Prostate gland (tissue), 2 donors: Measurements from ENCODE around the gene SNX9. TPM values are rescaled to one million over a fixed set of nuclear protein-coding genes. Genes with fewer than 3 reads are reported as not detected.
A peak's percentile ranks its signal among the peaks of the same experiment; 100 is the strongest.

Experiments
- DNase-seq: peaks from one replicate; pipeline ENCODE4 v3.0.0-alpha.2; 2019; ENCODE audit warnings: low spot score
- H3K27ac ChIP-seq, 2 donors: fragments of 200-600 bp; sonication (generic); 2 replicates each; pipeline ENCODE4 v1.5.1; 2017 to 2019
- H3K27me3 ChIP-seq: fragments of 200-600 bp; sonication (generic); replicated peaks from 2 replicates; pipeline ENCODE4 v1.5.1; 2019; ENCODE audit not compliant: insufficient read depth
- H3K36me3 ChIP-seq, 2 donors: fragments of 200-600 bp; sonication (generic); 1 replicate in 1 of 2; 2 replicates in 1 of 2; pipeline versions ENCODE4 v1.5.1 to v1.8.1; 2017 to 2019
- H3K4me1 ChIP-seq: fragments of 200-600 bp; sonication (generic); replicated peaks from 2 replicates; pipeline ENCODE4 v1.5.1; 2019
- H3K4me3 ChIP-seq, 2 donors: fragments of 200-600 bp; sonication (generic); 2 replicates each; pipeline ENCODE4 v1.5.1; 2017 to 2019
- H3K9me3 ChIP-seq: fragments of 200-600 bp; sonication (generic); 2 replicates; pipeline ENCODE4 v1.5.1; 2017
- CTCF ChIP-seq, 4 experiments: fragments of 200-600 bp in 2 of 4; fragments of 450-650 bp in 2 of 4; sonication (generic) in 2 of 4; IDR thresholded peaks; 1 replicate in 3 of 4; 2 replicates in 1 of 4; pipeline ENCODE4 v1.5.1; 2016 to 2019; ENCODE audit warnings: antibody characterized with exemption in 4 of 4, mild to moderate bottlenecking in 2 of 4, moderate library complexity in 2 of 4
- POLR2A ChIP-seq: fragments of 450-650 bp; IDR thresholded peaks from one replicate; pipeline ENCODE4 v1.6.1; 2016; ENCODE audit warnings: antibody characterized with exemption, mild to moderate bottlenecking
- POLR2AphosphoS5 ChIP-seq: sonication (generic); formaldehyde crosslinking; IDR thresholded peaks from one replicate; pipeline ENCODE4 v1.6.1; 2017; ENCODE audit warnings: antibody characterized with exemption
- WGBS: methylation state at CpG from one replicate; pipeline ENCODE4 v1.1.5; 2018; 5-methylcytosine and 5-hydroxymethylcytosine counted together
- intact Hi-C: fragments of 100-400 bp; cut with DNase I; formaldehyde crosslinking; loops from one replicate; pipeline ENCODE4 v1.14.2; 2022
- total RNA-seq, 2 donors: library from RNA; depleted of rRNA; stranded (reverse); fragments of >200 nt; gene quantifications; one replicate each; pipeline ENCODE4 v1.1.0, GENCODE V29; 2016

SNX9 gene
- total RNA-seq, 2 donors from 2014 or later = 39.2 to 40.6 TPM

- under 1% methylated on average over 35 of the region's 86 CpGs for WGBS
- TF ChIP-seq POLR2A (peak; percentile 86), CTCF (IDR thresholded peaks at IDR 0.05) (peak; percentile 65 to 86 (median 70)), POLR2AphosphoS5 (no peak)
- no peaks in the 10 kb centered on the region for H3K9me3 ChIP-seq
- no peaks in the 10 kb centered on the region for H3K4me1 ChIP-seq
- H3K27ac ChIP-seq = peak within 1 kb of the TSS; percentile 87 to 89
- H3K4me3 ChIP-seq = peak within 1 kb of the TSS; percentile 88 to 98
- H3K36me3 ChIP-seq = no peaks in the 10 kb centered on the region
- DNase-seq = peak; percentile 83
- no peaks in the 10 kb centered on the region for H3K27me3 ChIP-seq
- intact Hi-C loops = loop anchor here (2.0 to 5.0 kb wide), 2 partner anchors 61 to 91 kb away; no protein-coding TSS in a partner anchor
These were observed 158.5 kb downstream of the SNX9 start, which contains the start of gene SYNJ2 for GRCh38 chr6:157981395-157982101. SYNJ2 (plus strand) TSS chr6:157981863; CDS start chr6:157981962, 99 bp downstream.

- H3K36me3 ChIP-seq = no peaks in the 10 kb centered on the region
- H3K4me1 ChIP-seq = no peaks in the 10 kb centered on the region
- H3K27ac ChIP-seq = peak overlapping the region; percentile 87 to 89
- H3K27me3 ChIP-seq = no peaks in the 10 kb centered on the region
- TF ChIP-seq POLR2A = no peak
- no peak for TF ChIP-seq CTCF (IDR thresholded peaks at IDR 0.05)
- TF ChIP-seq POLR2AphosphoS5 = no peak
- DNase-seq = peak; percentile 53
- no peaks in the 10 kb centered on the region for H3K9me3 ChIP-seq
- peak overlapping the region; percentile 88 to 98 for H3K4me3 ChIP-seq
- intact Hi-C loops = loop anchor here (2.0 to 5.0 kb wide), 2 partner anchors 61 to 90 kb away; no protein-coding TSS in a partner anchor
- 4% methylated on average over 28 of the region's 36 CpGs for WGBS
These were observed 159.1 kb downstream of the SNX9 start for GRCh38 chr6:157982102-157982562.

GRCh38 chr6:157982563-157983405 lies 159.7 kb downstream of the SNX9 start:
- Histone ChIP-seq H3K27ac (peak overlapping the region; percentile 87 to 89), H3K27me3 (no peaks in the 10 kb centered on the region), H3K36me3 (no peaks in the 10 kb centered on the region), H3K9me3 (no peaks in the 10 kb centered on the region), H3K4me1 (no peaks in the 10 kb centered on the region), H3K4me3 (peak overlapping the region; percentile 88 to 98)
- no peak for DNase-seq
- TF ChIP-seq POLR2AphosphoS5 (no peak), CTCF (IDR thresholded peaks at IDR 0.05) (peak in 1 of 4 experiments; percentile 10), POLR2A (no peak)
- WGBS = 66% methylated on average over 17 of the region's 17 CpGs
- intact Hi-C loops = loop anchor here (2.0 to 5.0 kb wide), 2 partner anchors 60 to 90 kb away; no protein-coding TSS in a partner anchor

DNA sequence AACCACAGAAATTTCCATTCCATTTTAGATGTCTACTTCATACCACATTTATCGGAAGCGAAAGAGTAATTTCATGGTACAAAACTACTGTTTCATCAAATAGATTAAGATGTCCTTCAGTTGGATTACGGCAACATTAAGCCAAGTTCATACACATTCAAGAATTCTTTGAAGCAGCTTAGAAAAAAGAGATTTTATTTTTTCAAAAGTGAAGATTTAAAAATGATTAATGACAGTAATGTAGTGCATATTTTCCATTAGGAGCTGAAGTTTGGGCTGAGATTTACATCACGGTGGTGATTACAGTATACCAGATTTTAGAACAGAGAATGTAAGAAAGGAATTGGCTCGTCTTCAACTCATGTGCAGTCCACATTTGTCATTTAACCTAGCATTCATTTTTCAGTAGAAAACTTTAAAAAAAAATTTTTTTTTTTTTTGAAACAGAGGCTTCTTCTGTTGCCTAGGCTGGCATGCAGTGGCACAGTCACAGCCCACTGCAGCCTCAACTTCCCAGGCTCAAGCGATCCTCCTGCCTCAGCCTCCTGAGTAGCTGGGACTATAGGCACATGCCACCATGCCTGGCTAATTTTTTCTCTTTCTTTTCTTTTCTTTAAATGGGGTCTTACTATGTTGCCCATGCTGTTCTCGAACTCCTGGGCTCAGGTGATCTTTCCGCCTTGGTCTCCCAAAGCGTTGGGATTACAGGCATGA lies 160.5 kb downstream of the SNX9 start:
- 88% methylated on average over 9 of the region's 9 CpGs for WGBS
- Histone ChIP-seq H3K27ac (peak overlapping the region; percentile 87 to 89), H3K4me3 (no peak overlapping the region), H3K36me3 (no peaks in the 10 kb centered on the region), H3K4me1 (no peaks in the 10 kb centered on the region), H3K9me3 (no peaks in the 10 kb centered on the region), H3K27me3 (no peaks in the 10 kb centered on the region)
- DNase-seq = no peak
- intact Hi-C loops = loop anchor here (2.0 to 5.0 kb wide), 2 partner anchors 59 to 89 kb away; no protein-coding TSS in a partner anchor
- TF ChIP-seq POLR2A (no peak), POLR2AphosphoS5 (no peak), CTCF (IDR thresholded peaks at IDR 0.05) (no peak)
